Keratinocyte (primary cell): ENCODE data around the gene TMX1.

Experiments
- CTCF ChIP-seq, 3 experiments: IDR thresholded peaks in 1 of 3; conservative IDR thresholded peaks in 1 of 3; optimal IDR thresholded peaks in 1 of 3; 2 replicates in 2 of 3; 3 replicates in 1 of 3; pipeline versions ENCODE3 to v1.5.1; 2011; ENCODE audit warnings: low read length in 3 of 3, mild to moderate bottlenecking in 3 of 3, moderate library complexity in 2 of 3, control low read depth in 1 of 3, inconsistent platforms in 1 of 3; ENCODE audit not compliant: insufficient read depth in 2 of 3; ENCODE audit errors: extremely low read depth in 1 of 3
- EZH2 ChIP-seq: IDR thresholded peaks from one replicate; pipeline ENCODE4 v1.6.1; 2012; ENCODE audit warnings: inconsistent platforms, mild to moderate bottlenecking, low read length, moderate library complexity

GRCh38 chr14:51240804-51241380, 845 bp downstream of the TMX1 start:
- no peak for TF ChIP-seq CTCF (optimal IDR thresholded peaks at IDR 0.05 in 1 of 3, IDR thresholded peaks at IDR 0.05 in 1 of 3, conservative IDR thresholded peaks at IDR 0.05 in 1 of 3; ENCODE audit: extremely low read depth in 1 of 3, insufficient read depth in 2 of 3, low read length in 3 of 3)
- no peak for TF ChIP-seq EZH2
